Measurements from ENCODE around the gene GALT.

DNA sequence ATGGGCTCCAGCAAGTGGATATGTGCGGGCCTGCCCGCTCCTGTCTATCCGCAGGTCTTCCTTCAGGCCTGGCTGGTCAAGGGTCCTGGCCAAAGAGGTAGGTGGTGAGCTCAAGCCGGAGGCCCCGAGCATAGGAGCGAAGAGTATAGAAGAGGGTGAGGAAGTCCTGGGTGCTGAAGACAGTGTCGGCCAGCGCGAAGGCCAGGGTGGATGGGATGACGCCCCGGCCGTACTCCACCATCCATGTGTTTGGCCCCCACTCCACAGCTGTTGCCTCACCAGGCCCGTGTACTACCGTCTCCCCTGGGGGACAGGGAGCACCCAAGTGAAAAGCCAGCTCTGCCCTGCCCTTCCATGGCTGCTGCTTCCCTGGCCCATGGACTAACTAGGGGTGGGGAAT, 10.9 kb upstream of the GALT start:
- TF ChIP-seq CTCF (conservative IDR thresholded peaks at IDR 0.05; ENCODE audit: low read depth, low read length), result no peak
- no peak for TF ChIP-seq ELK1 (IDR thresholded peaks at IDR 0.05; ENCODE audit: borderline replicate concordance, low read depth, low read length)
- TF ChIP-seq MXI1 (IDR thresholded peaks at IDR 0.05; ENCODE audit: borderline replicate concordance, low read depth, low read length), result no peak
